ENCODE results near the gene TMEM248. TPM values are rescaled to one million over a fixed set of nuclear protein-coding genes. Genes with fewer than 3 reads are reported as not detected.

Gene TMEM248
- total and polyA plus RNA-seq, 2 of the 13 experiments (the other 11 are each of a cell fraction or from before 2014, with no cell fraction given) = 54.3 to 109 TPM

DNA sequence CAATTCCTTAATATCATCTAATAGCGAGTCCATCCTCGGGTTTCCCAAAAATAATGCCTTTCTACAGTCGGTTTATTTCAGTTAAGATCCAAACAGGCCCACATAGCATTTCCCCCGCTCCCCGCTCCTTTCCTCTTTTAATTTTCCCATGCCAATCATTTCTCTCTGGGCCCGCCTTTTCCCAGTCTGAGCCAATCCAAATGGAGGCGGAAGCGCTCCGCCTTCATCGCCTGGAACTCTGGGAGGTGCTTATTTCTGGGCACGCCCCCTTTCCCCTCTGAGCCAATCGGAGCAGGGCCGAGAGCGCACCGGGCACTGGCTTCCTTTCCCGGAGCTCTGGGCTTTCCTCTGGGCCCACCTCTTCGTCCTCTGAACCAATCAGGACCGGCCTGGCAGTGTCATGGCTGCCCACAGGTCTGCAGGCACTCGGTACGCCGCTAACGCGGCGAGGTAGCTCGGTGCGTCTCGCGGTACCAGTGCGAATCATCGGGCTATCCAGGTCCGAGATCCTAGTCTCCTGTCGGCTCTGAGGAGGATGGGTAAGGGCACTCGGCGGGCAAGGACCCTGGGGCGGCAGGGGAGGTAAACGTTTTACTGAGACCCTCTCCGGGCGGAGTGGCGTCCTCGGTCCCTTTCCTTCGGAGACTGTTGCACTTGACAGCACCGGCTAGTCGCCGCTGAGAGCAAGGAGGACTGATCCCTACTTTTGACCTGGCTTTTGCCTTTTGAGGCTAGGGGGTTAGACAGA lies 75.6 kb downstream of the TMEM248 start, which contains the start of gene TYW1 (continued):
- TF ChIP-seq, protein P1, sequence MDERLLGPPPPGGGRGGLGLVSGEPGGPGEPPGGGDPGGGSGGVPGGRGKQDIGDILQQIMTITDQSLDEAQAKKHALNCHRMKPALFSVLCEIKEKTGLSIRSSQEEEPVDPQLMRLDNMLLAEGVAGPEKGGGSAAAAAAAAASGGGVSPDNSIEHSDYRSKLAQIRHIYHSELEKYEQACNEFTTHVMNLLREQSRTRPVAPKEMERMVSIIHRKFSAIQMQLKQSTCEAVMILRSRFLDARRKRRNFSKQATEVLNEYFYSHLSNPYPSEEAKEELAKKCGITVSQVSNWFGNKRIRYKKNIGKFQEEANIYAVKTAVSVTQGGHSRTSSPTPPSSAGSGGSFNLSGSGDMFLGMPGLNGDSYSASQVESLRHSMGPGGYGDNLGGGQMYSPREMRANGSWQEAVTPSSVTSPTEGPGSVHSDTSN (CRISPR knock-in tag; IDR thresholded peaks at IDR 0.05) = peak; percentile 91
- TF ChIP-seq ZNF639 (CRISPR knock-in tag; conservative IDR thresholded peaks at IDR 0.05) (peak; percentile 79; the same call in 1 of the 2 replicates), ZMYM4 (CRISPR knock-in tag; IDR thresholded peaks at IDR 0.05) (peak; percentile 70), HCFC1 (IDR thresholded peaks at IDR 0.05; ENCODE audit: low read depth, low read length) (peak; percentile 34; the same call in 1 of the 2 replicates), ZIK1 (CRISPR knock-in tag; IDR thresholded peaks at IDR 0.05; ENCODE audit: borderline replicate concordance, low read depth) (0 out of 2 replicates have a peak, but pooled peaks have one; percentile 42), SRF (IDR thresholded peaks at IDR 0.05; ENCODE audit: low read depth, low read length) (0 out of 2 replicates have a peak, but pooled peaks have one; percentile 34), MEF2D (CRISPR knock-in tag; IDR thresholded peaks at IDR 0.05) (0 out of 2 replicates have a peak, but pooled peaks have one; percentile 30), NCOA1 (CRISPR knock-in tag; IDR thresholded peaks at IDR 0.05) (0 out of 2 replicates have a peak, but pooled peaks have one; percentile 39), ZNF501 (CRISPR knock-in tag; IDR thresholded peaks at IDR 0.05) (peak; percentile 75; the same call in 1 of the 2 replicates), CREB1 (IDR thresholded peaks at IDR 0.05) (peak; percentile 55), CREB1 (CRISPR knock-in tag; IDR thresholded peaks at IDR 0.05) (peak; percentile 56), ZNF280B (CRISPR knock-in tag; IDR thresholded peaks at IDR 0.05; ENCODE audit: borderline replicate concordance) (peak; percentile 62; the same call in 1 of the 2 replicates), ZNF3 (CRISPR knock-in tag; IDR thresholded peaks at IDR 0.05) (peak; percentile 95), FOXC1 (CRISPR knock-in tag; IDR thresholded peaks at IDR 0.05; ENCODE audit: borderline replicate concordance) (peak; percentile 41; the same call in 1 of the 2 replicates), THAP11 (CRISPR knock-in tag; IDR thresholded peaks at IDR 0.05) (peak; percentile 79), SP1 (IDR thresholded peaks at IDR 0.05) (peak; percentile 41; the same call in 1 of the 2 replicates), SP1 (CRISPR knock-in tag; IDR thresholded peaks at IDR 0.05) (peak; percentile 84), NRL (CRISPR knock-in tag; IDR thresholded peaks at IDR 0.05; ENCODE audit: borderline replicate concordance) (peak; percentile 47; the same call in 1 of the 2 replicates), HOXD1 (CRISPR knock-in tag; IDR thresholded peaks at IDR 0.05) (0 out of 2 replicates have a peak, but pooled peaks have one; percentile 22)
- TF ChIP-seq, protein P2, sequence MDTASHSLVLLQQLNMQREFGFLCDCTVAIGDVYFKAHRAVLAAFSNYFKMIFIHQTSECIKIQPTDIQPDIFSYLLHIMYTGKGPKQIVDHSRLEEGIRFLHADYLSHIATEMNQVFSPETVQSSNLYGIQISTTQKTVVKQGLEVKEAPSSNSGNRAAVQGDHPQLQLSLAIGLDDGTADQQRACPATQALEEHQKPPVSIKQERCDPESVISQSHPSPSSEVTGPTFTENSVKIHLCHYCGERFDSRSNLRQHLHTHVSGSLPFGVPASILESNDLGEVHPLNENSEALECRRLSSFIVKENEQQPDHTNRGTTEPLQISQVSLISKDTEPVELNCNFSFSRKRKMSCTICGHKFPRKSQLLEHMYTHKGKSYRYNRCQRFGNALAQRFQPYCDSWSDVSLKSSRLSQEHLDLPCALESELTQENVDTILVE (CRISPR knock-in tag; IDR thresholded peaks at IDR 0.05) = peak; percentile 90
- TF ChIP-seq, protein P3, sequence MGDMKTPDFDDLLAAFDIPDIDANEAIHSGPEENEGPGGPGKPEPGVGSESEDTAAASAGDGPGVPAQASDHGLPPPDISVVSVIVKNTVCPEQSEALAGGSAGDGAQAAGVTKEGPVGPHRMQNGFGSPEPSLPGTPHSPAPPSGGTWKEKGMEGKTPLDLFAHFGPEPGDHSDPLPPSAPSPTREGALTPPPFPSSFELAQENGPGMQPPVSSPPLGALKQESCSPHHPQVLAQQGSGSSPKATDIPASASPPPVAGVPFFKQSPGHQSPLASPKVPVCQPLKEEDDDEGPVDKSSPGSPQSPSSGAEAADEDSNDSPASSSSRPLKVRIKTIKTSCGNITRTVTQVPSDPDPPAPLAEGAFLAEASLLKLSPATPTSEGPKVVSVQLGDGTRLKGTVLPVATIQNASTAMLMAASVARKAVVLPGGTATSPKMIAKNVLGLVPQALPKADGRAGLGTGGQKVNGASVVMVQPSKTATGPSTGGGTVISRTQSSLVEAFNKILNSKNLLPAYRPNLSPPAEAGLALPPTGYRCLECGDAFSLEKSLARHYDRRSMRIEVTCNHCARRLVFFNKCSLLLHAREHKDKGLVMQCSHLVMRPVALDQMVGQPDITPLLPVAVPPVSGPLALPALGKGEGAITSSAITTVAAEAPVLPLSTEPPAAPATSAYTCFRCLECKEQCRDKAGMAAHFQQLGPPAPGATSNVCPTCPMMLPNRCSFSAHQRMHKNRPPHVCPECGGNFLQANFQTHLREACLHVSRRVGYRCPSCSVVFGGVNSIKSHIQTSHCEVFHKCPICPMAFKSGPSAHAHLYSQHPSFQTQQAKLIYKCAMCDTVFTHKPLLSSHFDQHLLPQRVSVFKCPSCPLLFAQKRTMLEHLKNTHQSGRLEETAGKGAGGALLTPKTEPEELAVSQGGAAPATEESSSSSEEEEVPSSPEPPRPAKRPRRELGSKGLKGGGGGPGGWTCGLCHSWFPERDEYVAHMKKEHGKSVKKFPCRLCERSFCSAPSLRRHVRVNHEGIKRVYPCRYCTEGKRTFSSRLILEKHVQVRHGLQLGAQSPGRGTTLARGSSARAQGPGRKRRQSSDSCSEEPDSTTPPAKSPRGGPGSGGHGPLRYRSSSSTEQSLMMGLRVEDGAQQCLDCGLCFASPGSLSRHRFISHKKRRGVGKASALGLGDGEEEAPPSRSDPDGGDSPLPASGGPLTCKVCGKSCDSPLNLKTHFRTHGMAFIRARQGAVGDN (CRISPR knock-in tag; IDR thresholded peaks at IDR 0.05) = peak; percentile 75
